HG02981 (cell line): Measurements from ENCODE around the gene FUT9.

ENCODE experiments used
- ATAC-seq: cut with Tn5 transposase; IDR thresholded peaks from one replicate; pipeline ENCODE4 v1.9.1; 2021; ENCODE audit warnings: mild to moderate bottlenecking, moderate library complexity; ENCODE audit not compliant: unreplicated experiment

Gene FUT9

DNA sequence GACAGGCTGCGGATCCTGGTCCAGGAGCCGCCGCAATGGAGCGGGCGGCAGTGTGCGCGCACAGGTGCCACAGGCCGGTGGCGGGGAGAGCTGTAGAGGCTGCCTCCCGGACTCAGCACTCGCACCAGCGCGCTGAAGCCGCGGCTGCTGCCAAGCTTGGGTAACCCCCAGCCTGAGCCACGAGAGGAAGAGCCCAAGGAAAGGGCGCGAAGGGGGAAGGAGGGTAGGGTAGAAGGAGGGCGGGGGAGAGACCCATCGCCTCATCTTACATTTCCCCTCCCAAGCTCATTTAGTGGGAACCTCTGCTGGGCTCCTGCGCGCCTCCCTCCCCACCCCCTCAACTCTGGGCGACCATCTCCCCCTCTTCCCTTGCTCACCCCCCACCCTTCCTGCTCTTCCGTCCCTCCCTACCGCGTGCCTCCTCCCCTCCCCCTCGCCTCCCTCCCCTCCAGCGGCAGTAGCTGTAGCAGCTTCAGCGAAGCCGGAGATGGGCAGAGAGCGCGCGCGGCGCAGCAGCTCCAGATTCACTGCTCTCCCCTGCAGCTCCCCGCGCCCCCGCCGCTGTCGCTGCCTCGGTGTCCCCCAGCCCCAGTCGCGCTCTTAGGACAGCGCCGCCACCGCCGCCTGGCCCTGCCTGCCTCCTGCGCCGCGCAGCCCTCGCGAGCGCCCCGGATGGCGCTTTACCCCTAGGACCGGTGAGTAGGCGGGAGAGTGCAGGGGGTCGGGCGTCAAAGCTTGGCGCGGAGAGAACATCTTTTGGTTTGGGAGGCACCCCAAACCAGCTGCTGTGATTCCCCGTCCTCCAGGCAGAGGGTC is at the start of gene FUT9:
Gene FUT9, plus strand, starts transcription at position 457 of the 816 bp plus-strand sequence. CDS start 187,182 bp downstream, outside the sequence.
- ATAC-seq: no peak

DNA sequence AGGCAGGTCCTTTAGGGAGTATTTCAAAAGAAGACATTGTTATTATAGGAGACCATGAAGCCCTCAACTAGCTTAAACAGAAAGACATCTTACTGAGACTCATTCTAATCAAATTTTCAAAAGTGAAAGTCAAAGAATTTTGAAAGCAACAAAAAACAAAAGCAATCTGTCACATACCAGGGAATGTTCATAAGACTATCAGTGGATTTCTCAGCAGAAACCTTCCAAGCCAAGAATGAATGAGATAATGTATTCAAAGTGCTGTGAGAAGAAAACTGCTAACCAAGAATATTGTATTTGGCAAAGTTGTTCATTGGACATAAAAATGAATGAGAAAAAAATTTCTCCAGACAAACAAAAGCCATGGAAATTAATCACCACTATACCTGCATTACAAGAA is 48.2 kb upstream of the FUT9 start:
- no peak for ATAC-seq

DNA sequence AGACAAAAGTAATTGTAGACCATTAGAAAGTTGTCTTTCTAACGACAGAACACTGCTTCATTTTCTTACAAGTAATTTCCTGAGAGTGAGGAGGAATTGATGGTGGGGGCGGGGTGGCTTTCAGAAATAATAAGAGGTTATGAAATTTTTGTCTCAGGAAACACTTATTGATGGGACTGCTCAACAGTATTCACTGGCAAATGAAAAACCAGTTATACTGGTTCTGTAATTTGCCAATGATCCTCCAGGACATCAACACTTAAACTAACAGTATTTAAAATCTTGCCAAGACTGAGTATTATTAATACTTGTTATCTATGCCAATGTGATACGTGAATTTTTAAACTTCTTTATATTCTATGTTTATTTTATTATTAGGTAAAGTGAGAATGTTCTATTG is 41.8 kb upstream of the FUT9 start:
- ATAC-seq: no peak

DNA sequence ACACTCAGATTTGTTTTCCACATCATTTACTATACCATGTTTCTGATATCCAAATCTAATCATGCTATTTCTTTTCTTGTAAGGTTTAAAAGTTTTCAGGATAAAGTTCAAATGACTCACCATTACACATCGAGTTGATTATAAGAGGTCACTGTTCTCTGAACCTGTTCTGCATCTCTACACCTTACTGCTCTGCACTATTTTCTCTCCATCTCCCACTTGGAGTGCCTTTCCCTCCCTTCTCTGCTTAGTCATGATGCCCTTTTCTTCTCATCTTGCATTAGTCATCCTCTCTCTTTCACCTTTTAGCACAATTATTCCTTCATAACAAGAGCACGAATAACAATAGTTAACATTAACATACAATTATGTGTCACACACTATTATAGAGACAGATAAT is 37.5 kb upstream of the FUT9 start:
- ATAC-seq: no peak

DNA sequence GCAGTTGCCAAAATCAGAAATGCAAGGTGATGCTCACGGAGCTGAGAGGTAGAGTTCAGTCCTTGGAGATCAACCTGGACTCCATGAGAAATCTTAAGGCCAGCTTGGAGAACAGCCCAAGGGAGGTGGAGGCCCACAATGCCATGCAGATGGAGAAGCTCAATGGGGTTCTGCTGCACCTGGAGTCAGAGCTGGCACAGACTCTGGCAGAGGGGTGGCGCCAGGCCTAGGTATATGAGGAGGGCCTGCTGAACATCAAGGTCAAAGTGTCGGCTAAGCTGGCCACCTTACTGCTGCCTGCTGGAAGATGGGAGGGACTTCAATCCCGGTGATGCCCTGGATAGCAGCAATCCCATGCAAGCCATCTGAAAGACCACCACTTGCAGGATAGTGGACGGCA is 23.9 kb upstream of the FUT9 start:
- no peak for ATAC-seq

DNA sequence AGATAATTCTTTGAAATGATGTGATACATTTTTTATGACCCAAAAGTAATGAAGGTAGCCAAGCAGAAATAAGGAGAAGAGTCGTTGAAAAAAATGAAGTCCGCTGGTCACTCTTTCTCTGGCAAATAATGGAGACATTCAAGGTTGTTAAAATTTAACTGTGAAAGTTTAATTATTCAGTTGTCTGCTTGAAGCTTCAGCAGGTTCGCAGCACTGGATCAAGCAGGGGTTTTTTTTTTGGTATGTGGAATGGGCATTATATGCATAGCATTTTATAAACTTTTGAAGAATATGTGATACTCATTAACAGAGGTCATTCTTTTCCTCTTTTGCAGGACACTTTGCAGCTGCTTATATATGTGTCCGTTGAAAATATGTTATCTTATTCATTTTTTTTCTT is 21.6 kb upstream of the FUT9 start:
- no peak for ATAC-seq

DNA sequence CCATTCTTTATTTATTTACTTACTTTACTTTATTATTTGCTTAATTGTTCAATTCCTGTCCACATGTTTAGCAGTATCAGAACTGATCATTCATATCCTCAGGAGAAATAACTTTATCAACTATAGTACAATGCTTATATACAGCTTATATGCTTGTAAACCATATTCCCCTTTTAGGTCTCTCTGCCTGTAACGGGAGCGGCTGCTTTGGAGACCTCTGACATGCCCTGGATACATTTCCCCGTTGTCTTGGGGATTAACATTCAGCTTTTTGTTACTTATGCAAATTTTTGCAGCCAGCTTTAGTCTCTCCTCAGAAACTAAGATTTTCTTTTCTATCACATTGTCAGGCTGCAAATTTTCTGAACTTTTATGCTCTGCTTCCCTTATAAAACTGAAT is 17.6 kb upstream of the FUT9 start:
- no peak for ATAC-seq

DNA sequence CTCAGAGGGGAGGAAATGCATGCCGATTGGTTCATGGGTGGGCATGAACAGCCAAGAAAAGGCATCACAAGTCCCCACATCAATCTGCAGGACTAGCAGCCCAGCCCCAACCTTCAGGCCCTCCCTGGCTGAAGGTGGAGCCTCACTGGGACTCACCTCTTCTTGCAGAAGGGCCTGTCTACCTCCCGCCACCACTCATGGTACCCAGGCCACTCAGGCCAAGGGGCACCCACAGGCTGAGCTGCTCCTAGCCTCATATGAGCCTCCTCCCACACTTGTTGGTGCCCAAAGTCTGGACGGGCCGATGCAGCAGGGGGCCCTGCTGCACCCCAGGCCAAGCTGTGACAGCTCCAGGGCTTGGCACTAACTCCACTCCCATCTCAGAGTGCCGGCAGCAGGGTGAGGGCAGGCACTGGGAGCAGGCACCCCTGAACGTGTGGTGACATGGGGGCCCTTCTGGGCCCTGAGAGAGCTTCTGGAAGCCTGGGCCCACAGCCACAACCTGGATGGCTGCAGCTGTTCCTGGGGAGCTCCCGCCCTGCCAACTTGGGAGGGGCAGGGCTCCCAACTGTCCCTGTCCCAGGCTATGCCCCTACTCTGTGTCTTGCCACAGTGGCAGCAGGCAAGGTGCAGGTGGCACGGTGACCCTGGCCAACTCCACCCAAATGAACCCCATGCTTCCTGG is 13.7 kb upstream of the FUT9 start:
- ATAC-seq: no peak

DNA sequence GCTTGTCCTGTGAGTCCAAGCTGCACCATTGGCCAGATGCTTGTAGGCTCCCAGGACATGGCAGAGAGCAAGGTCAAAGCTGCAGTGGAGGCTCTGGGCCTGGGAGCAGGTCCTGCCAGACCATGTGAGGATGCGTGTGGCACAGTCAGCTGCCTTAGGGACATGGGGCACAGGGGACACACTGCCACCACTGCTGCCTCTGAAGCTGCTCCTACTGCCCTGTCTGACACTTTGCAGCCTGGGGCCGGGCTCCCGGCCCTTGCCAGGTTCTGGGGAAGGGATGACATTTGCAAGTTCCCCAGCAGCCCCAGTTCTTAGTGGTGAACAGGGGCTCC is 13.2 kb upstream of the FUT9 start:
- ATAC-seq: no peak

DNA sequence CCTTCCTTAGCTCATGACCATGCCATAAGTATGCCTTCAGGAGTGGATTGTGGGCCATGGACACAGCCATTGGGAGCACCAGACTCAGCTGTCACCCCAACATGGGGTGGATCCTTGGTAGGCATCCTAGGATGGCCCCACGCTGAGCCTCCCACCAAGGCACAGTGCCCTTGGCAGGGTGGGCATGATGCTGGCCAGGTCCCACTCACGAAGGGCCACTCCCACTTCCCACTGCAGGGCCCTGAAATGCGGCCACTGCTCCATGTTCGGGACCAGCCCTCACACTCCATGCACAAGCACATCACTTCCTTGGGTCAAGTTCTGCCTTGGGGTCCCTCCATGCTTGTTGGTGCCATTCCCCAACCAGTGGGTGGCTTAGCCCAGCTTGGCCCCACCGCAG is 12.9 kb upstream of the FUT9 start:
- ATAC-seq: no peak

DNA sequence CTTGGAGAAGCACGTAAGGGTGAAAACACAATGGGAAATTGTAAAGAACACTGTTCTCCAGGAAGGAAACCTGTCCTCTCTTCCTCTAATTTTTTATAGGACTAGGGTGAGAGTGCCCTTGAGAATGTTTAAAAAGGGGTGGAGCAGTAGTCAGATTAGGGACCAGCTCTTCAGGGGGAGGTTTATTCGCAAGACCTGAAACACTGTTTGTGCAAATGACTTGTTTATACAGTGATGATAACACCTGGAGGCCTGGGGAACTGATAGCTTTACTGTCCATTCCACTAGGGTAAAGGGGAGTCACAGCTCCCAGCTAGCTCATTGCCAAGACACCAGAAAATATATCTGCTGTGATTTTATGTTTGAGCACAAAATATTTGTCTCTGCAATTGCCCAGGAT is 8.1 kb upstream of the FUT9 start:
- no peak for ATAC-seq

DNA sequence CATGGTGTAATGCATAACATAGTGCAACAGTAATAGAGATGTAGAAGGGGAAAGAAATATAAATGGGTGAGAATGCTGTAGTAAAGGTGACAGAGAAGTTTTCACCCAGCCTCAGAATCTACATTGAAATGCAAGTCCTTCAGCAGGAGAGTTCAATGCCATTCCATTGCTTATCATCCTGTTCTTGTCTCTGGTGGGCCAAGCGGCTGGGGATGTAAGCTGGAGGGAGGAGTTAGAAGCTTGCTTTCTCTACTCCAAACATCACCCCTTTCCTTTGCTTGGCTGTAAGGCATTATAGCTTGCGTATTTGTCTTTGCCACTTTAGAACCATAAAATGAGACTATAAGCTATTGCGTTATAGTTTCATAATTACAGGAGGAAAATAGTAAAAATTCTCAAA is 2.2 kb upstream of the FUT9 start:
- ATAC-seq: no peak

DNA sequence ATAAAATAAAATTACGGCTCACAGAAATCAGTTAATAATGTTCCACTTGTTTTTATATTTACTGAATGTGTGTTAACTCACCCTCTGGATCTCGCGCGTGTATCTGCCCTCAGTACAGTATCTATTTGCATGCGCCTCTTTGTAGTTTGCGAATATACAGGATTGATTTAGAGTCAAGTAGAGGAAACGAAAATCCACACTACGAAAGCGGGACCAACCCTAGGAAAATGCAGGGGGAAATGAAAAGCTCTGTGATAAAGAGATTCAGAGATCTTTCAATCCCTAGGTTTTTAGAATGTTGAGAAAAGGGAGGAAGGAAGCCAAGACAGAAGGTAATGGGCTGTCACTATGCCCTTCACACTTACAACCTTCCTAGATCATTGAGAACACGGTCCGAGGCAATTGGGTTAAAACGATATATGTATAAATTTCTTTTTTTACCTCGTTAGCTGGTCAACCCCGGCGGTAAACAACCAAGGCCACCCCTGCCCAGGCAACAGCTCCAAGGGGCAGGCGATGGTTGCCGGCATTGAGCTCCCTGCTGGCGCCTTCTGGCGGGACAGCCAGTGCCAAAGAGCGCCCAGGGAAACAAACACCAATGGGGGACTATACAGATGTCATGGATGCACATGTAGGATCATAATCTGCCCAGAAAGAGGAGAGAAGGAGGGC is 792 bp upstream of the FUT9 start:
- ATAC-seq: no peak

DNA sequence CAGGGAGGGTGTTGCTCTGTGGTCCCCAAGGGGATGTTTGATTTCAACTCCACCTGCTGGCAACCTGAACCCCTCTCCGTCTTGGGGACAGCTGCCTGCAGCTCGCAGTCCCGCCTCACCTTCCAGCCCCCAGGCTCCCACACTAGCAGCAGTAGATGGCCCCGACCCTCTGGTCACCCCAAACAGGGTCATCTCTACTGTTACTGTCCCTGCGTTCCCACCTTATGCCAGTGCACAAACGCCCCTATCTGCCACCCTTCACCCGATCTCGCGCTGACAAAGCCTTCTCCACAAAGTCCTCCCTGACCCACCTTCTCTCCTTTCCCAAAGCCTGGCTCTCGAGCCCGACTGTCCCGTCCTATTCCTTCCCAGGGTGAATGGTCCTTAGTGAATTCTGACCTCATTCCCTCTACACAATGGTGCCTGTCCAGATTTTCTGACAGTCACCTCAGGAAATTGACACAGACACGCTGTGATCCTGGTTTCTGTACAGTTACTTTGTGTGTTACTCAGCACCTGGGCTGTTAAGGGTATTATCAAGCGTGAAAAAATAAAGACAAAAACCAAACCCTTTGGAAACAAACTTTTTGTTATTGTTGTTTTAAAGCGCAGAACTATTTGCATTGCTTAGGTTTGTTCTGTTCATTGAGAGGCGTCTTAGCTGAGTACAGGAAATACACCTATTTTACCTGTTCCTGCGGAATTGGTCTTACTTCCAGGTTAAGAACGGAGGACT is 728 bp downstream of the FUT9 start:
- no peak for ATAC-seq

DNA sequence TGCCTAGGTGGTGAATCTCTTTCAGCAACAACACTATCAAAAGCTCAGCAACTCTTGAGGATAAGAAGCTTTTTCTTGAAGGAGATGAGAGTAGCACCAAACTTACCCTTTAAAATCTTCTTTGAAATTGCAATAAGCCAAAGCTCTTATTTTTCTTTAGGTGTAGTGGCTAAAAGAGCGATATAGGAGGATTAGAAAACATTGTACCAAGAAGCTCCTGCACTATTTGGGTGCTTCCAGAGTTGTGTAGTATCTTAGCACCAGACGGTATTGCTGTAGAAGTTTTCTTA is 1.2 kb downstream of the FUT9 start:
- no peak for ATAC-seq

DNA sequence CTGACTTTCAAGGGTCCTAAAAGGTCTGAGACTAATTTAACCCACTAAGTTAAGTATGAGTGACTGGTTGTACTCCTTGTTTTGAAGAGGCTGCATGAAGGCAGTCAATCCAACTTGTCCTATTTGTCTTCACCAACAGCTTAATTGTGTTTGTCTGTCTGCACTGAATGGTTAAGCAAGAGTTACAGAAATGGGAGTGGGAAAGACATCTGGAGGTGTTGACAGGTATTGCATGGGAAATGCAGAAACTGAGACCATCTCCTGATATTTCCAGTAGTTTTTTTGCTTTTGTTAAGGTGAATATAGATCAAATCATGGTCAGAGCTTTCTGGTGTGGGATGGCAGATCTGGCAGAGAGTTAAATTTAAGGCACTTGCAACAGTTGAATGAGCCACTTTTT is 6.5 kb downstream of the FUT9 start:
- no peak for ATAC-seq

DNA sequence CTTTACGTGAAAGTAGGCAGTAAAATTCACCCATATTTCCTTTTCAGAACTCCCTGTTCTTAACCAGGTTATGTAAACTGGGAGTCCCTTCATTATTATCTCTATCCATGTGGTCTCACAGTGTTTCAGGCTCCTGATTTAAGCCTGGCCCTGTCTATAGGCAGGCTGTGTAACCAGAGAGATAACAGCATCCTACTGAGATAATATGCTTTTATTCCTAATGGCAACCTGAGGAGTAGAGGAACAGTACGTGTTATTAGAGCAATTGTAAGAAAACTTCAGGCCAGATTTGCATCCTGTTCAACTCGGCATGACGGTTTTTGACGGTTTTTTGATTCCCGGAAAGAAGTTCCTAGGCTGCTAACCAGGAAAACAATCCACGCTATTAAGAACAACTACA is 16.9 kb downstream of the FUT9 start:
- ATAC-seq: no peak

DNA sequence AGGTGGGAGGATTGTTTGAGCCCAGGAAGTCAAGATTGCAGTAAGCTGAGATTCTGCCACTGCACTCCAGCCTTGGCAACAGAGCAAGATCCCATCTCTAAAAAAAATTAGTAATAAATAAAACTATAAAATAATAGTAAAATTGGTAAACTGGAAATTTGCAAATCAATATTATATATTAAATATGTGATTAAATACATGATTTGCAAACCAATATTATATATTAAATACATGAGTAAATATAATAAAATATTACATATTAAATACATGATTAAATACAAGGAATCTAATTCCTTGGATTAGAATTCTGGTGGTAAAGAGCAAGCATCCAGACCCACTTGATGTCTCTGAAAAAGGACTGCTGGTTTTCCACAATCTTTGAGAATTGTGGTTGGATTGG is 35.8 kb downstream of the FUT9 start:
- ATAC-seq: no peak

DNA sequence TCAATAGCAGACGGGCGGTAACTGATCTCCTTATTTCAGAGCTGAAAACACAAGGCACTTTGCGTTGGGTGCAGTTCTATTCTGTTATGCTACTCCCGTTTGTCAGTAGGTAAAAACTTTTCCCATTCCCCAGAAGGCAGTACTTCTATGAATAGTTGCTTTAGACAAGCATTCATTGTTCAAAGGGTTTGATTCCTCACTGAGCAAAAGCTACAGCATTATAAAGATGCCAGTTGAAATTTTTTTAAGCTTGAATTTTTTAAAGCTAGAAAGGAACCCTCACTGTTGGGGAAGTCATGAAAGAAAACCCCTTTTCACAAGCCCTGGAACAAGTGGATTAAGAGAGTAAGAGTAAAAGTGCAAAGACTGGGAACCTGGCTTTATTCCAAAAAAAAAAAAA is 42.3 kb downstream of the FUT9 start:
- no peak for ATAC-seq

DNA sequence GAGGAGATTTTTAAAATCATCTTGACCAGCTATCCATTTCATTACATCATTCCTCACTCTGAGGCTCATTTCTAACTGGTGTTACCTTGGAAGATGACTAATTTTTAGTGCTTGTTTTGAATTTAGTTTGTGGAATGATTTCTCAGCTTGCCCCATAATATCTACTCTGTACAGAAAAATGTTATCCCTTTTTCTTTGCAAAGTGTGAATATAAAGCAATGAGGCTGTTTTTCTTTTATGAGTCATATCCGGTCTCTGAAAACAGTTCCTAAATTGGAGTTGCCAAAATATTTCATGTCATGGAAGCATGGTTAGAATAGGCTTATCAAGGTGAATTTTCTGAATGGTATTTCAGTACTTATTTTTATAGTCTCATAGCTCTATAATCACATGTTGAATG is 43.8 kb downstream of the FUT9 start:
- no peak for ATAC-seq

DNA sequence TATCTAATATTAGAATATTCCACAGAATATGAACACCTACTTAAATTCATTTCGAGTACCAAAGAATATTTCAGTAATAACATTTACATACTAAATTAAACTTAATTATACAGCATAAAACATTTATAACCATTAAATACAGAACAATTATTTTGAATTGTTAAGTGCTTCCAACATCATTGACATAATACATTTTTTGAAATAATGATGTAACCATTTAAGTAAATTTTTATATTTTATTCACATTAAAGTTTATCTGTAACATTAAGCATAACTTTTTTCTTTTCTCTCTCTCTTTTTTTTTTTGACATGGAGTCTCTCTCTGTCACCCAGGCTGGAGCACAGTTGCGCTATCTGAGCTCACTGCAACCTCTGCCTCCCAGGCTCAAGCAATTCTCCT is 44.5 kb downstream of the FUT9 start:
- no peak for ATAC-seq

DNA sequence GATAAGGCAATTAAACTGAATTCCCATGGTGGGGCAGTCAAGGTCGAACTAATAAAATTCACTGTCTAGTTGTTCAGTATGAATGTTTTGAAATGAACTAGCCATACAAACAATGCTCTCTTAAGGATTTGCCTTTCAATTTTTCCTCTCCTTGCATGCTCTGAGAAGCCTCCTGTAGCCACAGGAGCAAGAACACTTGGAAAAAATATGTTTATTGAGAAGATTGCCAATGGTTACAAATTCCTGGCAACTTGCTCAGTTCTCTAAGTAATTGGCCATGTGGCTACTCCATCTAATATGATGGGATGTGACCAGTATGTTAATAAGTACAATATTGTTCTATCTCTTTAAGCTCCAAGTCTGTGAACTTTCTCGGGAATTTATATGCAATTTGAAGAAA is 49.4 kb downstream of the FUT9 start:
- no peak for ATAC-seq
